Choroid plexus epithelial cell (primary cell): ENCODE data around the gene TMEM204.

Experiments
- DNase-seq: peaks from one replicate; pipeline ENCODE4 v3.0.0-alpha.2; 2010; ENCODE audit warnings: low read depth
- H3K4me3 ChIP-seq: 2 replicates; pipeline ENCODE4 v1.5.1; 2011; ENCODE audit warnings: low read depth, mild to moderate bottlenecking, control low read depth, low read length, moderate library complexity
- CTCF ChIP-seq: conservative IDR thresholded peaks from 2 replicates; pipeline ENCODE4 v1.5.1; 2011; ENCODE audit warnings: low read depth, mild to moderate bottlenecking, control low read depth, inconsistent platforms, low read length, moderate library complexity

TMEM204 gene

GRCh38 chr16:1499756-1500464 lies 33.6 kb upstream of the TMEM204 start:
- no peak overlapping the region for H3K4me3 ChIP-seq
- no peak for DNase-seq
- no peak for TF ChIP-seq CTCF

- TF ChIP-seq CTCF: no peak
- DNase-seq: no peak
- H3K4me3 ChIP-seq: no peak overlapping the region
These were observed 32.9 kb upstream of the TMEM204 start for GRCh38 chr16:1500465-1501150.

- no peak overlapping the region for H3K4me3 ChIP-seq
- no peak for TF ChIP-seq CTCF
- no peak for DNase-seq
These were observed 31.8 kb upstream of the TMEM204 start for GRCh38 chr16:1501630-1502029.

GRCh38 chr16:1502092-1503004 lies 31.1 kb upstream of the TMEM204 start:
- H3K4me3 ChIP-seq: no peak overlapping the region
- no peak for TF ChIP-seq CTCF
- no peak for DNase-seq

- no peak for TF ChIP-seq CTCF
- no peak overlapping the region for H3K4me3 ChIP-seq
- no peak for DNase-seq
These were observed 30.1 kb upstream of the TMEM204 start for GRCh38 chr16:1503110-1503955.

- DNase-seq: no peak
- no peak for TF ChIP-seq CTCF
- no peak overlapping the region for H3K4me3 ChIP-seq
These were observed 28.2 kb upstream of the TMEM204 start for GRCh38 chr16:1505073-1505844.
